H1 (cell line): ENCODE results near the gene SLC30A10. TPM values are rescaled to one million over a fixed set of nuclear protein-coding genes. Genes with fewer than 3 reads are reported as not detected.

Experiments used
- CTCF ChIA-PET: fragments of 300-600 bp; sonication (Branson Sonifier 250); formaldehyde crosslinking; loops from one replicate; lab custom pipeline; 2021; ENCODE audit not compliant: partially characterized antibody; lab: Charles Lee
- POLR2A ChIA-PET: fragments of 300-600 bp; sonication (Branson Sonifier 250); formaldehyde crosslinking; loops from one replicate; lab custom pipeline; 2021; ENCODE audit warnings: inconsistent platforms; ENCODE audit not compliant: partially characterized antibody; lab: Charles Lee
- DNase-seq, 2 experiments: peaks; one replicate each; pipeline versions ENCODE4 v3.0.0 to v3.0.0-alpha.2; 2010 to 2022; ENCODE audit warnings: low spot score in 2 of 2, low read depth in 1 of 2, mixed read lengths in 1 of 2
- FAIRE-seq: peaks from 2 replicates; lab custom pipeline; 2011; peaks lifted over from hg19 to GRCh38; lab: Jason Lieb, UNC
- H2AFZ ChIP-seq: 2 replicates; pipeline ENCODE4 v1.8.1; 2012; ENCODE audit warnings: low read length, inconsistent platforms
- H2AK5ac ChIP-seq: 2 replicates; pipeline ENCODE4 v1.6.1; 2013; ENCODE audit warnings: low read depth, low read length
- H2BK120ac ChIP-seq: replicated peaks from 2 replicates; pipeline ENCODE3; 2013; ENCODE audit warnings: low read depth, low read length, inconsistent platforms
- H2BK12ac ChIP-seq: 2 replicates; pipeline ENCODE4 v1.6.1; 2013; ENCODE audit warnings: low read depth, low read length
- H2BK15ac ChIP-seq: 2 replicates; pipeline ENCODE4 v1.6.1; 2013; ENCODE audit warnings: low read length
- H2BK20ac ChIP-seq: 2 replicates; pipeline ENCODE4 v1.6.1; 2013; ENCODE audit warnings: low read length
- H2BK5ac ChIP-seq: 2 replicates; pipeline ENCODE4 v1.6.1; 2013; ENCODE audit warnings: low read depth, low read length
- H3K14ac ChIP-seq: 2 replicates; pipeline ENCODE4 v1.6.1; 2013; ENCODE audit warnings: inconsistent platforms; ENCODE audit not compliant: insufficient read length
- H3K18ac ChIP-seq: 2 replicates; pipeline ENCODE4 v1.6.1; 2013; ENCODE audit warnings: low read length; ENCODE audit errors: extremely low read depth
- H3K23ac ChIP-seq: 2 replicates; pipeline ENCODE4 v1.6.1; 2013; ENCODE audit warnings: inconsistent platforms; ENCODE audit not compliant: insufficient read length
- H3K23me2 ChIP-seq: 2 replicates; pipeline ENCODE4 v1.6.1; 2013; ENCODE audit warnings: low read depth, low read length
- H3K27ac ChIP-seq: 2 replicates; pipeline ENCODE4 v1.6.1; 2011; ENCODE audit warnings: low read depth, low read length, inconsistent platforms
- H3K27me3 ChIP-seq, 4 experiments: replicated peaks in 1 of 4; 1 replicate in 1 of 4; 2 replicates in 3 of 4; pipeline versions ENCODE4 v1.6.1 to v1.8.1; 2011 to 2013; ENCODE audit warnings: low read length in 3 of 4, mild to moderate bottlenecking in 3 of 4, inconsistent platforms in 2 of 4, mixed read lengths in 2 of 4, moderate library complexity in 1 of 4; ENCODE audit not compliant: control insufficient read depth in 3 of 4, insufficient read depth in 3 of 4; ENCODE audit errors: extremely low read depth in 1 of 4
- H3K36me3 ChIP-seq, 4 experiments: 2 replicates each; pipeline versions ENCODE4 v1.6.1 to v1.8.1; 2011 to 2013; ENCODE audit warnings: mild to moderate bottlenecking in 4 of 4, low read length in 3 of 4, moderate library complexity in 2 of 4, control low read depth in 1 of 4, inconsistent platforms in 1 of 4; ENCODE audit not compliant: insufficient read depth in 4 of 4, control insufficient read depth in 2 of 4
- H3K4ac ChIP-seq: replicated peaks from 2 replicates; pipeline ENCODE3; 2013; ENCODE audit warnings: low read length, low read depth, mixed read lengths, inconsistent platforms; ENCODE audit not compliant: insufficient read length
- H3K4me1 ChIP-seq, 4 experiments: replicated peaks in 1 of 4; 1 replicate in 1 of 4; 2 replicates in 3 of 4; pipeline versions ENCODE4 v1.6.1 to v1.8.1; 2011 to 2013; ENCODE audit warnings: low read length in 3 of 4, inconsistent platforms in 2 of 4, mixed read lengths in 1 of 4; ENCODE audit not compliant: insufficient read depth in 4 of 4, control insufficient read depth in 3 of 4
- H3K4me2 ChIP-seq, 2 experiments: 2 replicates each; pipeline versions ENCODE4 v1.6.1 to v1.8.1; 2011 to 2013; ENCODE audit warnings: low read depth in 2 of 2, low read length in 2 of 2, control low read depth in 1 of 2, inconsistent platforms in 1 of 2, mild to moderate bottlenecking in 1 of 2; ENCODE audit not compliant: insufficient read depth in 1 of 2
- H3K4me3 ChIP-seq, 4 experiments: fragments of 200-600, 300-600 bp in 1 of 4; sonication (generic), shearing (Covaris generic), sonication (Bioruptor Twin) in 1 of 4; 2 replicates each; pipeline versions ENCODE4 v1.5.1 to v1.8.1; 2011 to 2016; ENCODE audit warnings: low read length in 4 of 4, low read depth in 3 of 4, control low read depth in 2 of 4, inconsistent platforms in 2 of 4, mild to moderate bottlenecking in 2 of 4, mixed read lengths in 1 of 4, moderate library complexity in 1 of 4; ENCODE audit not compliant: insufficient read depth in 2 of 4; ENCODE audit errors: extremely low read depth in 1 of 4
- H3K56ac ChIP-seq: replicated peaks from 2 replicates; pipeline ENCODE3; 2013; ENCODE audit warnings: low read depth, mild to moderate bottlenecking, mixed read lengths, low read length, inconsistent platforms; ENCODE audit not compliant: insufficient read length
- H3K79me1 ChIP-seq: 2 replicates; pipeline ENCODE4 v1.6.1; 2013; ENCODE audit warnings: low read depth, low read length, control low read depth
- H3K79me2 ChIP-seq, 2 experiments: 2 replicates each; pipeline versions ENCODE4 v1.6.1 to v1.8.1; 2012 to 2013; ENCODE audit warnings: low read length in 2 of 2, mild to moderate bottlenecking in 2 of 2, inconsistent platforms in 1 of 2; ENCODE audit not compliant: insufficient read depth in 2 of 2, control insufficient read depth in 1 of 2
- H3K9ac ChIP-seq, 4 experiments: replicated peaks in 1 of 4; 1 replicate in 1 of 4; 2 replicates in 3 of 4; pipeline versions ENCODE4 v1.6.1 to v1.8.1; 2011 to 2013; ENCODE audit warnings: low read depth in 3 of 4, low read length in 3 of 4, control low read depth in 2 of 4, mild to moderate bottlenecking in 2 of 4, moderate library complexity in 2 of 4, inconsistent platforms in 1 of 4; ENCODE audit errors: extremely low read depth in 1 of 4
- H3K9me3 ChIP-seq, 2 experiments: 2 replicates each; pipeline versions ENCODE4 v1.6.1 to v1.8.1; 2012 to 2013; ENCODE audit warnings: mild to moderate bottlenecking in 2 of 2, moderate library complexity in 2 of 2, control low read depth in 1 of 2, inconsistent platforms in 1 of 2, low read depth in 1 of 2, low read length in 1 of 2, mixed read lengths in 1 of 2; ENCODE audit not compliant: insufficient read depth in 2 of 2
- H4K20me1 ChIP-seq, 2 experiments: replicated peaks in 1 of 2; 2 replicates each; pipeline versions ENCODE3 to v1.8.1; 2011 to 2013; ENCODE audit warnings: inconsistent platforms in 2 of 2, low read length in 2 of 2, mild to moderate bottlenecking in 1 of 2; ENCODE audit not compliant: insufficient read depth in 2 of 2, control insufficient read depth in 1 of 2
- H4K5ac ChIP-seq: 2 replicates; pipeline ENCODE4 v1.6.1; 2013; ENCODE audit warnings: low read length, low read depth, mixed read lengths, inconsistent platforms; ENCODE audit not compliant: insufficient read length
- H4K8ac ChIP-seq: 2 replicates; pipeline ENCODE4 v1.8.0; 2013; ENCODE audit warnings: mild to moderate bottlenecking, moderate library complexity, low read length, inconsistent platforms; ENCODE audit not compliant: insufficient read depth; ENCODE audit errors: extremely low read depth
- H4K91ac ChIP-seq: replicated peaks from 2 replicates; pipeline ENCODE3; 2013; ENCODE audit warnings: low read length, mixed read lengths, inconsistent platforms; ENCODE audit not compliant: insufficient read length
- CHD1 ChIP-seq: IDR thresholded peaks from 2 replicates; pipeline ENCODE4 v1.6.1; 2012; ENCODE audit warnings: low read depth, low read length, improper control_type of control experiment
- EP300 ChIP-seq, 2 experiments: IDR thresholded peaks; 1 replicate in 1 of 2; 2 replicates in 1 of 2; pipeline ENCODE4 v1.6.1; 2011 to 2012; ENCODE audit warnings: low read depth in 2 of 2, low read length in 2 of 2, mild to moderate bottlenecking in 2 of 2, borderline replicate concordance in 1 of 2, inconsistent platforms in 1 of 2, moderate library complexity in 1 of 2
- POLR2A ChIP-seq, 2 experiments: IDR thresholded peaks; 1 replicate in 1 of 2; 2 replicates in 1 of 2; pipeline ENCODE4 v1.6.1; 2011; ENCODE audit warnings: low read depth in 2 of 2, low read length in 2 of 2, mild to moderate bottlenecking in 2 of 2; ENCODE audit errors: control extremely low read depth in 1 of 2
- POU5F1 ChIP-seq: IDR thresholded peaks from 2 replicates; pipeline ENCODE4 v1.6.1; 2011; ENCODE audit warnings: low read depth, mild to moderate bottlenecking, low read length, moderate library complexity
- RAD21 ChIP-seq, 2 experiments: IDR thresholded peaks in 1 of 2; conservative IDR thresholded peaks in 1 of 2; 2 replicates each; pipeline ENCODE4 v1.6.1; 2011; ENCODE audit warnings: low read depth in 2 of 2, low read length in 2 of 2, improper control_type of control experiment in 1 of 2, inconsistent platforms in 1 of 2, mild to moderate bottlenecking in 1 of 2, moderate library complexity in 1 of 2
- RFX5 ChIP-seq: IDR thresholded peaks from 2 replicates; pipeline ENCODE4 v1.6.1; 2011; ENCODE audit warnings: low read depth, low read length, improper control_type of control experiment, borderline replicate concordance
- TAF1 ChIP-seq: IDR thresholded peaks from 2 replicates; pipeline ENCODE4 v1.6.1; 2011; ENCODE audit warnings: mild to moderate bottlenecking, low read depth, low read length
- WGBS, 2 experiments: shearing (Covaris generic) in 1 of 2; methylation state at CpG; one replicate each; pipeline versions ENCODE4 v1.1.6 to v1.1.7; 2013 to 2015; ENCODE audit warnings: low lambda C conversion rate in 2 of 2, mixed read lengths in 2 of 2, inconsistent platforms in 1 of 2, low coverage in 1 of 2, missing lambda C conversion rate in 1 of 2; ENCODE audit not compliant: insufficient replicate concordance in 2 of 2, insufficient coverage in 1 of 2, insufficient read length in 1 of 2; ENCODE audit errors: extremely low coverage in 1 of 2, missing lambda C conversion rate in 1 of 2; 5-methylcytosine and 5-hydroxymethylcytosine counted together
- polyA plus RNA-seq, 7 experiments: library from polyadenylated mRNA; depleted of rRNA in 3 of 7; stranded (reverse) in 5 of 7; unstranded in 2 of 7; fragments of >200 nt in 5 of 7; fragments of 200-250 nt in 2 of 7; gene quantifications; 1 replicate in 5 of 7; 2 replicates in 1 of 7; 4 replicates in 1 of 7; pipeline versions ENCODE4 v1.2.1 to v1.2.3, GENCODE V29; 2011 to 2013; ENCODE audit warnings: missing spikeins in 2 of 7, mixed read lengths in 2 of 7
- total RNA-seq: library from RNA; stranded (reverse); fragmentation: NEBNext Ultra II Directional; extraction: Animal tissue kit (Norgen Biotek cat#: 25700); gene quantifications from 2 replicates; pipeline ENCODE4 v1.2.1, GENCODE V29; 2021
- TF ChIP-seq, protein P1 (sequence below): IDR thresholded peaks from 2 replicates; pipeline ENCODE4 v1.6.1; 2012; ENCODE audit warnings: low read length, inconsistent platforms
- TF ChIP-seq, protein P2 (sequence below), 3 experiments: IDR thresholded peaks; 1 replicate in 2 of 3; 2 replicates in 1 of 3; pipeline versions ENCODE4 v1.5.1 to v1.6.1; 2011; ENCODE audit warnings: low read length in 3 of 3, mild to moderate bottlenecking in 3 of 3, inconsistent platforms in 2 of 3, low read depth in 1 of 3, moderate library complexity in 1 of 3; ENCODE audit not compliant: insufficient read depth in 1 of 3; ENCODE audit errors: control extremely low read depth in 1 of 3

The SLC30A10 gene
- total and polyA plus RNA-seq, 2 of the 8 experiments (the other 6 are each of a cell fraction or from before 2014, with no cell fraction given) = 0.23 to 0.61 TPM

DNA sequence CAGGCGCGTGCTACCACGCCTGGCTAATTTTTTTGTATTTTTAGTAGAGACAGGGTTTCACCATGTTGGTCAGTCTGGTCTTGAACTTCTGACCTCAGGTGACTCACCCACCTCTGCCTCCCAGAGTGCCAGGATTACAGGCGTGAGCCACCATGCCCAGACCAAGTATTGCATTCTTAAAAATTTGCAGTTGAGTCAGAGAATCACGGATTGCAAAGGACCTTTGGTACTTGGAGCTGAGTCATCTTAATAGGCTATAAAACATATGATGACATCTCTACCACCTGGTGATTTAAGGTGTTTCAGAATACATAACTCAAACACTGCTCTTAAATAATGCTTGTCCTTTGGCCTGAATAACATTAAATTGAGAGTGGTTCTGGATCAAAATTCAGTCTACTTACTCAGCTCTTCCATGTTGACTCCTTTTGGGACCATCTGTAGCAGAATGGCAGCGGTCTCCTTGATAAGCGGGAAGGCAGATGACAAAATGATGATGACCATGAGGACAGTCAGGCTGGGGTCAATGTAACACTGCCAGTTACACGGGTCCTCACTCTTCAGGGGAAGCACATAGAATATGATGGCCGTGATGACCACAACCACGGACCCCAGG, 10.4 kb downstream of the SLC30A10 start:
- Histone ChIP-seq H3K9ac (no peak overlapping the region), H3K14ac (no peak overlapping the region), H2BK120ac (no peak overlapping the region), H2BK12ac (no peak overlapping the region), H3K27me3 (no peaks in the 10 kb centered on the region), H3K4ac (no peak overlapping the region), H4K5ac (no peak overlapping the region), H3K23ac (no peak overlapping the region), H3K4me3 (no peak overlapping the region), H2BK5ac (no peak overlapping the region), H2BK20ac (no peak overlapping the region), H2AK5ac (no peak overlapping the region), H3K79me2 (no peaks in the 10 kb centered on the region), H3K79me1 (no peaks in the 10 kb centered on the region), H3K4me2 (no peak overlapping the region), H3K27ac (no peak overlapping the region), H2AFZ (no peak overlapping the region), H3K4me1 (no peaks in the 10 kb centered on the region), H3K18ac (no peak overlapping the region), H3K56ac (no peak overlapping the region), H4K91ac (no peak overlapping the region), H4K20me1 (no peaks in the 10 kb centered on the region), H3K36me3 (no peaks in the 10 kb centered on the region), H2BK15ac (no peak overlapping the region), H4K8ac (no peak overlapping the region), H3K9me3 (no peaks in the 10 kb centered on the region), H3K23me2 (no peaks in the 10 kb centered on the region; the same call in 1 of the 2 replicates)
- WGBS, 2 experiments = 90% methylated on average over 10 of the region's 10 CpGs; no CpG with 5 or more reads in 1 of the 2 experiments
- CTCF ChIA-PET = no interaction called here
- DNase-seq (no peak), FAIRE-seq (no peak)
- POLR2A ChIA-PET = no interaction called here
- no peak for TF ChIP-seq CHD1
- no peak for TF ChIP-seq TAF1
- TF ChIP-seq POLR2A (IDR thresholded peaks at IDR 0.05; ENCODE audit: control extremely low read depth in 1 of 2, low read depth in 2 of 2, low read length in 2 of 2) = no peak
- TF ChIP-seq, protein P1, sequence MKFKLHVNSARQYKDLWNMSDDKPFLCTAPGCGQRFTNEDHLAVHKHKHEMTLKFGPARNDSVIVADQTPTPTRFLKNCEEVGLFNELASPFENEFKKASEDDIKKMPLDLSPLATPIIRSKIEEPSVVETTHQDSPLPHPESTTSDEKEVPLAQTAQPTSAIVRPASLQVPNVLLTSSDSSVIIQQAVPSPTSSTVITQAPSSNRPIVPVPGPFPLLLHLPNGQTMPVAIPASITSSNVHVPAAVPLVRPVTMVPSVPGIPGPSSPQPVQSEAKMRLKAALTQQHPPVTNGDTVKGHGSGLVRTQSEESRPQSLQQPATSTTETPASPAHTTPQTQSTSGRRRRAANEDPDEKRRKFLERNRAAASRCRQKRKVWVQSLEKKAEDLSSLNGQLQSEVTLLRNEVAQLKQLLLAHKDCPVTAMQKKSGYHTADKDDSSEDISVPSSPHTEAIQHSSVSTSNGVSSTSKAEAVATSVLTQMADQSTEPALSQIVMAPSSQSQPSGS = no peak
- TF ChIP-seq EP300 (IDR thresholded peaks at IDR 0.05; ENCODE audit: borderline replicate concordance in 1 of 2, low read depth in 2 of 2, low read length in 2 of 2) = no peak
- no peak for TF ChIP-seq POU5F1
- TF ChIP-seq, protein P2, sequence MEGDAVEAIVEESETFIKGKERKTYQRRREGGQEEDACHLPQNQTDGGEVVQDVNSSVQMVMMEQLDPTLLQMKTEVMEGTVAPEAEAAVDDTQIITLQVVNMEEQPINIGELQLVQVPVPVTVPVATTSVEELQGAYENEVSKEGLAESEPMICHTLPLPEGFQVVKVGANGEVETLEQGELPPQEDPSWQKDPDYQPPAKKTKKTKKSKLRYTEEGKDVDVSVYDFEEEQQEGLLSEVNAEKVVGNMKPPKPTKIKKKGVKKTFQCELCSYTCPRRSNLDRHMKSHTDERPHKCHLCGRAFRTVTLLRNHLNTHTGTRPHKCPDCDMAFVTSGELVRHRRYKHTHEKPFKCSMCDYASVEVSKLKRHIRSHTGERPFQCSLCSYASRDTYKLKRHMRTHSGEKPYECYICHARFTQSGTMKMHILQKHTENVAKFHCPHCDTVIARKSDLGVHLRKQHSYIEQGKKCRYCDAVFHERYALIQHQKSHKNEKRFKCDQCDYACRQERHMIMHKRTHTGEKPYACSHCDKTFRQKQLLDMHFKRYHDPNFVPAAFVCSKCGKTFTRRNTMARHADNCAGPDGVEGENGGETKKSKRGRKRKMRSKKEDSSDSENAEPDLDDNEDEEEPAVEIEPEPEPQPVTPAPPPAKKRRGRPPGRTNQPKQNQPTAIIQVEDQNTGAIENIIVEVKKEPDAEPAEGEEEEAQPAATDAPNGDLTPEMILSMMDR (IDR thresholded peaks at IDR 0.05; ENCODE audit: control extremely low read depth in 1 of 3, insufficient read depth in 1 of 3, low read depth in 1 of 3, low read length in 3 of 3) = no peak
- no peak for TF ChIP-seq RFX5
- TF ChIP-seq RAD21 (IDR thresholded peaks at IDR 0.05 in 1 of 2, conservative IDR thresholded peaks at IDR 0.05 in 1 of 2; ENCODE audit: low read depth in 2 of 2, low read length in 2 of 2) = no peak
